GM19099 (cell line): ENCODE data around the gene CDK6.

Experiments used
- POLR2A ChIP-seq: IDR thresholded peaks from 3 replicates; pipeline ENCODE4 v1.6.1; 2011; ENCODE audit warnings: low read depth; ENCODE audit not compliant: insufficient read length; ENCODE audit errors: extremely low read depth

CDK6 gene

DNA sequence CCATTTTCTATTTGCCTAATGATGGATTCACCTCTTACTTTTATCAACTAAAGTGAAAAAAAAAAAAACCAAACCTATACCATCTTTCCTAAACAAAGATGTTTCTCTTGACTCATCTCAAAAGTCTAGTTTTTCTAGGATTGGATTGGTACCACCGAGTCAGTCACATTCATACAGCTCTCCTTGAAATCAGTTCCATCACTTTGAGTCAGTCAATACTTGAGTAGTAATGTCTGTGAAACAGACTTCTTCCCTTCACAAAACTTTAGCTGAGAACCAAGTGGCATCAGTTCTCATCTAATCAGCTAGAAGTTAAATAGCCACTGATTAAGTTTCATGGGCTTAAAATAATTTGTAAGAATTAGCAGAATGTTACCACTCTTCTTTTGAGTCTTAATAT lies 13.3 kb downstream of the CDK6 start:
- TF ChIP-seq POLR2A = no peak

DNA sequence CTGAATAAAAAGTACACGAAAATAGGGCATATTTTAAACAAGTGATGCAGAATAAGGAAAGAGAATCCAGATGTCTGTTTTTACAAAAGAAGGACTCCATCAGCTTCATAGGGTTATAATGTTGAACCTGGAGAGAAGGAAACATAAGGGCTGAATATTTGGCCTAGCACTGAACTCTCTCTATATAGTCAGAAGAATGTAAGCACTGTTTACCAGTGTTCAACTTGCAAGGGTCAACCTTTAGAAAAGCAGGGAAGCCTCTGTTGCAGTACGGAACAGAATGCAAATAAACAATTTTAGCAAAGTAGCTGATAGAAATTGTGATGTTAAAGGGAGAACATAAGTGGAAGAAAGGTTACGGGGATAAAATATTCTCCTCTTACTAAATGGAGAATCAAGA lies 16.2 kb downstream of the CDK6 start:
- TF ChIP-seq POLR2A = no peak

DNA sequence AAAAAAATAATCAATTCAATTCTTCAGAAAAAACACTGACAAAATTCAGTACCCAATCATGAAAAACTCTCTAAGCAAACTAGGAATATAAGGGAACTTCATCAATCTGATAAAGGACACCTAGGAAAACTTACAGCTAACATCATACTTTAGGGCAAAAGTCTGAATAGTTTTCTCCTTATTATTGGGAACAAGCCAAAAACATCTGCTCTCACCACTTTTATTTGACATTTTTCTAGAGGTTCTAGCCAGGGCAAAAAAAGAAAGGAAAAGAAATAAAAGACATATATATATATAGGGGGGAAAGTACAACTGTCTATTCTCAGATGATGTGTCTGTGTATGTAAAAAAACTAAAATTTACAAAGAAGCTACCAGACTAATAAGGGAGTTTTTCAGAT lies 19.0 kb downstream of the CDK6 start:
- TF ChIP-seq POLR2A = no peak

DNA sequence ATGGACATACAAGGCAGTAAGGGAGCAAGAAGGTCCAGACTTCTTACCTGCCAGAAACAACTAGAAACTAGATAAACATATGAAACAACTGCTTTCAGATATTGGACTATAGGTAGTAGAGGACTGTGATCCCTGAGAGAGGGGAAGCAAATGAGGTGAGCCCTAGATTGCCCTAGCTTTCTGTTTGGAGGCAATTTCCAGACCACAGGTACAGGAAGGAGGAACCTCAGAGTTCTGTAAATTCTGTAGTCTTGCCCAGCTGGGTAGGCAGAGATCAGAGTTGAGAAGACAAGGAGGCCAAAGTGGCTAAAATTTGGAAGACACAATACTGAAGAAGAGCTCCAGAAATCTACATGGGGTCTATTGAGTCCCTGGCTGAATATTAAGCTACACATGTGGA lies 21.0 kb downstream of the CDK6 start:
- no peak for TF ChIP-seq POLR2A

DNA sequence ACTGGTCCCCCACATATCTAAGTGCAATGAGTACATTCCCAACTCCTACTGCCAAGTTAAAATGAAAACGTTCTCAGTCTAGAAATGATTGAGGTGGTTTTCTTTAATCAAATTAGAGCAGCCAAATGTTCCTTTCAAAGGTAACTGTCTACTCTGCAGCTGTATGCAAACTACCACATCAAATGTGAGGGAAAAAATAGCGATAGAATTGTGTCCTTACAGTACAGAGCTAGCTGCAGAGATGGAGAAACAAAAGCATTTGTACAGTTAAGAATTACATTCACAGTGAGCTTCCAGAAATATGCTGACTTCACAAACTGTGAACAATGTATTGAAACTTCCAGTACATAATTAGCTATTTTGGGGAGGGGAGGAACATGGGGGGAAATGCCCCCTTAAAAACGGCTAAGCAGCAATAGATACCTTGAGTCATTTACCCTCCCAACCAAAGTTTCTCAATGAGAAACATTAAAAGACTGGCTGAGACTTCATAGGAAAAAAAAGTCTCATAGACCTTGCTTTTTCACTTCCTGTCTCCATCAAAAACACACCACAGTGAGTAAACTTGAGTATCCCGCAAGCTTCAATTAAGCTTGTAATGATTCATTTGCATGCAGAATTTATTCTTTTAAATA lies 22.9 kb downstream of the CDK6 start:
- TF ChIP-seq POLR2A = no peak

DNA sequence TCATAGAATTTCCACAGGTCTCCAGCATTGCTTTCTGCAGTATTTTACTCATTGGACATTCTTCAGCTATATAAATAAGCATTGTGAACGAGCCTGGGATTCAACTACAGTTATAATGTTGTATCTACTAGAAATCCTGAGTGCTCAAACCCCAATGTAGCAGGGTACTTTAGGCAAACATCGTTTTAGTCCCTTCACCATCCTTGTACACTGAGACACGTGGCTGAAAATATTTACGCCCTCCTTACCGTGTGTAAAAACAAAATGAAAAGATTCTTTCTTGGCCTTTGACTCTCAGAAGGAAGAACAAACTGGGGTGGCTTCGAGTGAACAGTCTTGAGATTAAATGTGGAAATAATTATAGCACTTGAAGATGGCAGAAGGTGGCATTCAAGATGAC lies 25.2 kb downstream of the CDK6 start:
- no peak for TF ChIP-seq POLR2A

DNA sequence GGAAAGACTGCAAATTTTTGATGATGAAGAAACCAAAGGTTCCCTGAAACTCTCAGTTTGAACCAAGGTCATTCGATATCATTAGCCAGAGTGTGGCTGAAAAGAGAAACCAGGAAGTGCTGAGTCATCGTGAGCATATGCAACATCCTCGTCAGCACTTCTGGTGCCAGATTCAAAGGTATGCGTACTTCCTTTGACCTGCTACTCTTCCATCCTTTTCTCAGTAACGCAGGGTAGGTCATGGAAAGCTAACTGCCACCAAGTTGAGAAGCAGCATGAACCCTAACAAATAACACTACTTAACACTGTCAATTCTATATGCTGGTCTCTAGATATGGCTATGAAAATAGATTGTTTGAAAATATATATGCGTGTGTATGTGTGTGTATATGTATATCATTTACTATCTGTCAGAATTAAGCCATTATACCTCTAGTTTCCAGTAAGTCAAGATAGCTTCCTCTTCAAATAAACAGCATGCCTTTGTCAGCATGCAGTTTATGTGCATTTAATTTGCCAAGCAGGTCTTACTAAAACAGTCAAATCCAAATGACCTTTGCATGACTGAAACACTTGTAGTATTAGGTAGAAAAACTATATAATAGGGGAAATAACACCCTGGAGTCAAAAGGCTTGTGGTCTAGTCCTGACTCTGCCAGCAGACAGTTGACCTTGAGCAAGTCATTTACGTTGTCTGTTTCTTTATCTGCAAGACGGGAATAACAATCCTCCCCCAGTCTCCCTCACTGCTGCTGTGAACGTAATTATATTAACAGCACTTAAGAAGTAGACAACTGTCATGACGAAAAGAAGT lies 26.4 kb downstream of the CDK6 start:
- TF ChIP-seq POLR2A = peak; percentile 36

DNA sequence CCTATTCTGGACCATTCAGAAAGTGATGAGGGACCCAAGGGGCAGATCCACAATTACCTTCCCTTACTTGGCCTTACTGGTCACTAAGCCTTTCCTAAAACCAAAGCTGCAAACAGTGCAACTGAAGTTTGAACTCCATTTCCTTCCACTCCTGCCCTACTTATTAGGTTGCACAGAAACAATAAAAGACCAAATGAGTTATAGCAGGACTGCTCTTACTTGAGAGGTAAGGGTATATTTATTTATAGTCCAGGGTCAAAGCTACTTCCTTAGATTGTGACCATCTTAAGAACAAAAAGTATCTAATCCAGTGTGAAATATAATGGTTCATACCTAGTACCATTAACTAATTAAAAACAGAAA lies 27.0 kb downstream of the CDK6 start:
- no peak for TF ChIP-seq POLR2A

DNA sequence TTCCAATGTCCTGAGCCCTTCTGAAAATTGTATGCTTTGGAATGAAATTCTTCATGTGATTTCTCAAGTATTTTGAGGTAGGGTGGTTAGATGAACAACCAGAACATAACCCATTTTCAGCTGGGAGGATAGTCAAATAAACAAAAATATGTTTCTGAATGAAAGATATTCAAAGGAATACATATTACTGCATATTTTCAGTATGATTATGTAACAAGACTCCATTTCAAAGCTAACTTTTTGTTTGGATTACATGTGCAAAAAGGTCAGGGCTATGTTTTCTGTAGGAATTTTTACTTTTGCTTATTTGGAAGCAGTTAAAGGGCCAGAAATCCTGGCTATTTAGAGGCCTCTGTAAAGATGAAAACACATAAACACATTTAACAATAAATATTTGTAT lies 27.7 kb downstream of the CDK6 start:
- TF ChIP-seq POLR2A = no peak

DNA sequence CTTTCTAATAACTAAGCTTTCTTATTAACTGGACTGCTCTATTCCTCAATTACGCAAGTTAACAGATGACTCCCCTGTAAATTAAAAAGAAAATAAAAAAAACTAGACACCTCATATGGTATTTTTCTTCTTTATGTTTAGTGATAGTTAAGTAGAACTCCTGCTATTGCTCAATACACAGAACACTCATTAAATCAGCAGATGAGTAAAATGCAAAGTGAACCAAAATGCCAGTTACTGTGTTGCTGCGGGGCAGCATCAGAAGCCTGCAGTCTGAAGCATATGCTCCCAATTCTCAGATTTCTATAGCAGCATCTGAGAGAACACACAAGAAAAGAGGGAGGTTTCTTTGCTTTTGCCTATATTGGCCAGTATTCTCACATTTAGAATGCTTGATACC lies 28.4 kb downstream of the CDK6 start:
- TF ChIP-seq POLR2A = no peak

DNA sequence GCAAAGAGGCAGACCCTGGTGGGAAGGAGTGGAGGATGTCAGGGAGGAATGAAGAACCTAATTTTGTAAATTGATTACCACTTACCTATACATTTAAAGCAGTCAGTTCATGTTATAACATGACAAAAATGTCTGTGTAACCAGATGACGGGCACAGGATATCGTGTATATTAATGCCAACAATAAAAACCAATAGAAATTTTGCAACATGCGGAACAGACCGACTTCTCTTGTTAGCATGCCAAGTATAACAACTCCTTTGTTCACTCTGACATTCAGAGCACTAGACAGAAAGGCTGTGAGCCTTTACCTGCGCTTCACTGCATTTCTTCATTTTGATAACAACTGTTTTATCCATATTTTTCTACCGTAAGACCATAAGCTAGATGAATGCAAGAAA lies 29.9 kb downstream of the CDK6 start:
- TF ChIP-seq POLR2A = no peak

DNA sequence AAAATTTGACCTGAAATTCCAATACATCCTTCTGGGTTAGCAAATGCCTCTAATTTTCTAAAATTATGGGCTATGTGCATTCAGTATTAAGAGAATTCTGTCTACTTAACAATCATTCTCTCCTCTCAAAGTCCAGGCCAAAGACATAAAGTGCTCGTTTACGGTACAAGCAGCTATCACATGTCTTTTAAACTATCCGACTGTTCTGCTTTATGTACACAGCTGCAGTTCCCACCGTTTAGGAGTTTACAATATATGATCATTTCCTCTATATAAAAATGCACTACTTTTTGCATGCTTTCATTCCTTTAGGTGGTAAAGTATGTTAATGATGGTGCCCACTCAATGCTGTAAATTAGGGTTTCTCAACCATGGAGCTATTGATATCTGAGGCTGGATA lies 34.0 kb downstream of the CDK6 start:
- TF ChIP-seq POLR2A = no peak

DNA sequence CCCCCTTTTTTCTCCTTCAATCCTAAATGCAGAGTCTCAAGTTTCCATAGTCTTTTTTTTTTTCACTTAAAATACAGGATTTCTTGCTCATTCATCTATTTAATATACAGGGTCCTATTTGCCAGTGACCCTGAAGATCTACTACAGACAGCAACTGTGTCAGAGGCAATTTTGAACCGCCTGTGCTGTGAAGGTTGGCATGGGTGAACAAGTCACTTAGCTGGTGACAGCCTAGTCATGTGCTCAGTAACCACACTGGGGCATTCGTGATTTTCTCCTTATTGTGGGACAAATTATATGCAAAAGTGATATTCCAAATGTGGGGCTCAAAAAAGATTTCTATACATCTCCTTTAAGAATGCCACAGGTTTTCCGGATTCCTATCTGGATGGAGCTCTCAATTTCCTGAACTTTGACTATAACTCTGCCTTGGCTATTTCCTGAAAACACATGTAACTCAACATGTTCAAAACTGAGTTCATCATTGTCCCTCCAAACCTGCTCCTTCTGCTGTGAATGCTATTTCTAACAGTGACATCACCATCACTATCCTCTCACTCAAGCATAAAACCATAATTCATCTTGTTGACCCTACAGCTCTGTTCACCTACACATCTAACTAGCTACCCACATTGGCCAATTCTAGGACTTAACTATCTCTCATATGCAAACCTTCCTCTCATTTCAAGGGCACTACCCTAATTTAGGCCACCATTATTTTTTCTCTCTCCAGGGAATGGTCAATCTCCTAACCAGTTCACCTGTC lies 36.7 kb downstream of the CDK6 start:
- TF ChIP-seq POLR2A = no peak

DNA sequence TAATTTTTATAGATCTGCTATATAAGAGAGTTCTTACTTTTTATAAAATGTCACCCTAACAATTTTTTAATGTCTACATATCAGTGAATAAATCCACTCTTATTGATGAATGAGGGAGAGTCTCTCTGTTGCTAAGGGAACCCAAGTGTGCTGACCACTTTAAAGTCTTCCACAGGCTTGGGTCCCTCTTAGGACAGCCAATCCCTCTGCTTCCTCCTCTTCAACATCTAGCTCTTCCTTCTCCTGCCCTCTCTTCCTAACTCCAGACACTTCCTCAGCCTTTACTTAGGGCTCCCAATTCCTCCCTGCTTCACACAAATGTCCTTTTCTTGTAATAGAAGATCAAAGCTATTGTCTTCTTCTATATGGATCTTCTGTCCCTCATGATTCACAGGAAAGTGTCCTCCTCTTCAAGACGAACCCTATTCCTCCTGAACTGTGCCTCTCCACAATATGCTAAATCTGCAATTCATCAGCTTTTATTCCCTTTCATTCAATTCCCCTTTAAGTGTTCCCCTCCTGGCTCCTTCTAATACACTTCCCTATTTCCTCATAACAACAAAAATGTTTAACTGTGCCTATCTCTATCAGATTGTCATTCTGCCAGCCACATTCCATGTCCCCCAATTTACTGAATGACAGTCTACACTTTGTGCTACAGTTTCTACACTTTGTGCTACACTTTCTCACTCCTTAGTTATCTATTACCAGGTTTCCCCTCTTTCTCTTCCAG lies 37.7 kb downstream of the CDK6 start:
- TF ChIP-seq POLR2A = no peak

DNA sequence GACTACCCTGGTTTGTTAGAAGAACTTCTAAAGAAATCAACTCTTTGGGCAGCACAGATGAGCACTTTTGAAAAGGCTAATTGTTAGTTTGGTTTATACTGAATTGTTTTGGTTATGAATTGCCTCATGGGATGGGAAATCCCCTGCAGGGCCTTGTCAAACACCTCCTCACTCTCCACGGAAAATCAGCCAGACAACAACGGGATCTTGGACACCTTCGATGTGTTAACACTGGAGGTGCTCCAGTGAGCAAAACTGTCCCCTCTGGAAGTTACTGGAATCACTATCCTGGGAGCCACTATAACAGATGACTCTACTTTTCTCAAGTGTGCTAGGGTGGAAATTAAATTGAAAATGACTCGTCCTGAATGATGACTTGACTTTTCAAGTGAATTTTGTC lies 38.7 kb downstream of the CDK6 start:
- no peak for TF ChIP-seq POLR2A
